HG03558 (cell line): ENCODE results near the gene GSAP.
A peak's percentile ranks its signal among the peaks of the same experiment; 100 is the strongest.
"Not testable (repeated sequence)": the region's sequence is repeated elsewhere in the genome, so short reads cannot be mapped to it uniquely, and the experiment has no call there.

Source experiments
- ATAC-seq: cut with Tn5 transposase; IDR thresholded peaks from one replicate; pipeline ENCODE4 v1.9.1; 2021; ENCODE audit warnings: moderate number of reproducible peaks; ENCODE audit not compliant: unreplicated experiment; ENCODE audit errors: extremely low read depth

GSAP gene

DNA sequence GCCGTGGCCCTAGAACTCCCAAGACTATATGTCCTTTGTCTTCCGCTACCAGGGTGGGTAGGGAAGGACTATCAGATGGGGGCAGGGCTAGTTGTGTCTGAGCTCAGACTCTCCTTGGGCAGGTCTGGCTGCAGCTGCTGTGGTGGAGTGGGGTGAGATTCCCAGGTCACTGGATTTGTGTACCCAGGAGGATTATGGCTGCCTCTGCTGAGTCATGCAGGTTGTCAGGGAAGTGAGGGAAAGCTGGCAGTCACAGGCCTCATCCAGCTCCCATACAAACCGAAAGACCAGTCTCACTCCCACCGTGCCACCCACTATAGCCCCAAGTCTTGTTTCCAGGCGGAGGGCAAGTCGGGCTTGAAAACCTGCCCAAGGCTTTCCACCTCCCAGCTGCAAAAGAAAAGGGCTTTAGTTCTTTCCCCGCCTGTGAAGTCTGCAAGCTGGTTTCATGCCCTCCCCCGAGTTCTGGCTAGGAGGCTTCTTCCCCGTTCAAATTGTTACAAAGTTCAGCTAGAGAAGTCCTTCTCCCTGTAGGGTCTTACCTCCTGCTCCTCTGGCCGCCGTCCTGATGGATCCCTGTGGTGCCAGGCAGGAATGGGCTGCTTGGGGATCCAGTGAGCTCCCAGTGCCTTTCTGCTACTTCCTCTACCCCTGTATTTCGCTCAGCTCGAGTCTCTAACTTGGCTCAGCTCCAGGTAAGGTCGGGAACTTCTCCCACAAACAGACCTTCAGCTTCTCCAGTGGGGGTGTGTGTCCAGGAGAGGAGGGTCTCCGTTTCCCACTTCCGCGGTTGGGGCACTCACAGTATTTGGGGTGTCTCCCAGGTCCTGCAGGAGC, 109.7 kb downstream of the GSAP start:
- no peak for ATAC-seq

DNA sequence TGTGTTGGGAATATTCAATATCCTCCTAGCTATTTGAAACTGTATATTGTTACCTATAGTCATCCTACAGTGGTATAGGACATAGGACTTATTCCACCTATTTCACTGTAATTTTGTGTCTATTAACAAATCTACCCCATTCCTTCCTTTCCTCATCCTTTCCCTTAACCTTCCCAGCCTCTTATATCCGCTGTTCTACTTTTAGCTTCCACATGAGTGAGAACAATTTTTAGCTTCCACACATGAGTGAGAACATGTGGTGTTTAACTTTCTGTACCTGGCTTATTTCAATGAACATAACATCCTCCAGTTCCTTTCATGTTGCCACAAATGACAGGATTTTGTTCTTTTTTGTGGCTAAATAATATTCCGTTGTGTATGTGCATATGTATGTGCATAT, 120.6 kb downstream of the GSAP start:
- ATAC-seq = no peak

DNA sequence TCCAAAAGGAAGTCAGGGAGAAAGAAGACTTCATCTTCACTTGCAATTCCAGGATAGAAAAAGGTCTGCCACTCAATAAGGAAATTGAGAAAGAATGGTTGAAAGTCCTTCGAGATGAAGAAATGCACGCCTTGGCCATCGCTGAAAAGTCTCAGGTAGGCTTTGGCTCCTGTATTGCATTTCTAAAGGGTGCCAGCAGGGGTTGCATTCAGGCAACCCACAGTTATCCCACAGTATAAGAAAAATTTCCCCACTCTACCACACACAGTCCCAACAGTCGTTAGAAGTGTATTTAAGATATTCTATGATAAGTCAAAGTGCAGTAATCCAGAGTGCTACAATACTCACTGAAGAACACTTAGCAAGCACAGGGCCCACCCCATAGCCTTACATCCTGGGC, 123.1 kb downstream of the GSAP start:
- ATAC-seq = no peak

DNA sequence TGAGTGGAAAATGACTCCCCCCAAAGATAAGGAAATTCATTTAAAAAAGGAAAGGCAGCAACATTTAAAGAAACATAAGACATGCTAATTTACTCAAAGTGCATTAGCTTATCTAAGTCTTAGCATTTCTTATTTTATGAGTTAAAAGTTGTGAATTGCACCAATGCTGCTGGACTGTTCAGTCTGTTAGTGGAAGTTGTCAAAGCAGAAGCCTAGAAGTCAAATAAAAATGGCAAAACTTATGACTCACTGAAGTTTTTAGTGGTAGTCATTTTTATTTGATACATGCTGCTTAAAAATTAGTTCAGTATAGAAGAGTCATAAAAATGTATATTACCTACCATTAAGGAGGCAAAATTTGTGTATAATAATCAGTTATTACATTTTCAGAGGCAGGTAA, 125.7 kb downstream of the GSAP start:
- no peak for ATAC-seq

DNA sequence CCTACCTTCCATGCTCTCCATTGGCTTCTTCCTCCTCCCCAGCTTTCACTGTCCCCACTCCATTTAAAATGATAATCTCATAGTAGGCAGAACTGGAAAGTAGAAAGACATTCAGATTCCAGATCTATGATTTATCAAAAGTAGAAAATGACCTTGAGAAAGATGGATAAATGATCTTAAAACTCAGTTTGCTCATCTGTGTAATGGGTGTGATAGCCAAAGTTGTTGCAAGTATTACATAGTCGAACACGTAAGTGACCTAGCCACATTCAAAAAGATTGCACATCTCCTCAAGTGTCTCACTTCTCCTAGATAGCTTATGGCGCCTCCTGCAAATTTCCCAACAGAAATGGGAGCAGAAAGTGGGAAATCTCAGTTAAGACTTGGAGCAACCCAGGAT, 126.8 kb downstream of the GSAP start:
- ATAC-seq = no peak

DNA sequence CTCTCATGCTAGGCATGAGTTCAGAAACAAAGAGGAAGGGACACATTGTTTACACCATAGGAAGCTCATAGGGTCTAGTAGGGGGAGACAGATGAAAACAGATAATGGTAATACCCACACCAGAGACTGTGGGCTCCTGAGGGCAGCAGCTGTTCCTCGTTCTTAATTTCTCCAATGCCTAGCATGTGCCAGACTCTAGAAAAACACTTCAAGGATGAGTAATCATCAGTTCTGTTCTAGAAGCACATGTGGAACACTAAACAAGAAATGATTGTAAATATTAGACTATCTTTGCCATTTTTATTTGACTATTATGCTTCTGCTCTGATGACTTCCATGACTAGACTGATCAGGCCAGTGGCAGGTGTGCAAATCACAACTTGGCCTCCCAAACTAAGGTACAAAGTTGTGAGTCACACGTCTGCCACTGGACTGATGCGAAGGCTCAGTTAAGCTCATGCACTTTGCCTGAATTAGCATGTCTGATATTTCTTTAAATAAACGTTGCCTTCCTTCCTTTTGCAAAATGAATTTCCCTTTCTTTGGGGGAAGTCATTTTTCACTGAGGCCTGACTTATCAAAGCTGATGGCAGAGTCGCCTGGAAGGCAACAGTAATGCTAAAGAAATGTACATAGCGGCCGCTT, 127.4 kb downstream of the GSAP start:
- no peak for ATAC-seq

DNA sequence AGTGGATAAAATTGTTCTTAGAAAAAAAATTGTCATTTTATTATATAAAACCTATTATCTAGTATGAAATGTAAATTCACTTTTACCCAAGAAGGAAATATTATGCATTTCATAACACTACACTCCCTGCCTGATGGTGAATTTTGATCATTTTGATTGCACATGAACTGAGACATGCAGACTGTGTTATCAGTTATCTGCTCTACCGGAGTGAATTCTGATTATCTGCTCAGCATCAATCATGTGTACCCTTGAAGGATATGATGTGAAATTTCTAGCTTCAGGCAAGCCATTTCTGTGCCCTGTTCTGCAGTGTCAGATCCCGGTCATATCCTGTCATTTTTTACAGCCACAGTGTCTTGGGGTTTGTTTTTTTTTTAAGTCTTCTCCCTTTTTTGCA, 131.5 kb downstream of the GSAP start:
- ATAC-seq = no peak

DNA sequence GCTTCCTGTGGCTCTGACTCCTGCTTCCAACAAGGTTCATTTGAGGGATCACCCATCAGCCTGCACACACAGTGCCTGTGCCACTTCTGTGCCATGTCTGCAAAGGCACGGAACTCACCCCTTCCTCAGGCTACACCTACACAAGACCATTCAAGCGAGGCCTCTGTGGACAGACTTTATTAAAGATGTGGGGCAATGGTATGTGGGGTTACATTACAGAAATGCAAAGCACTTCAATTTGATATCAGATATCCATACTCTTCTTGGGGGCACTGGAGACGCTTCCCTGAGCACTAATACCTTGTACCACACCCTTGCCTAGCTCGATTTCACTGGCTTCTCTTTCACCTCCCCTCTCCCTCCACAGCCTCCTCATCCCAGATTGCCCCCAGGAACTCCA, 132.1 kb downstream of the GSAP start:
- no peak for ATAC-seq

DNA sequence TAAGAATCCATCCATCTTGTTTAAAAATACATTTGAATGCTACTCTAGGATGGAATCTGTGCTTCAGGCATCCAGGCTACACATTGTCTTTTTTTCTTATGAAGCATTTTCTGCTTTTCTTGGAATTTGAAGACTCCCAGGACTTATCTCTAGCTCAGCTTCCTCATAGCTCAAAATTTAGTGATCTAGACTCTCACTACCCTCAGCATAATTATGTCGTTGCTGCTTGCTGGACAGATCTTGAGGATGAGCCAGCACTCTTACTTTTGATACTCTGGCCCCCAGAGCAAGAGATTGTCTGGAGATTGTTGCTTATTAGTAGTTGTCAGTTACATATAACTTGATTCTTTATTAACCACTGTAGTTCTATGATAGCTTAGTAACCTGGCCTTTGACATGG, 133.3 kb downstream of the GSAP start:
- ATAC-seq = no peak

DNA sequence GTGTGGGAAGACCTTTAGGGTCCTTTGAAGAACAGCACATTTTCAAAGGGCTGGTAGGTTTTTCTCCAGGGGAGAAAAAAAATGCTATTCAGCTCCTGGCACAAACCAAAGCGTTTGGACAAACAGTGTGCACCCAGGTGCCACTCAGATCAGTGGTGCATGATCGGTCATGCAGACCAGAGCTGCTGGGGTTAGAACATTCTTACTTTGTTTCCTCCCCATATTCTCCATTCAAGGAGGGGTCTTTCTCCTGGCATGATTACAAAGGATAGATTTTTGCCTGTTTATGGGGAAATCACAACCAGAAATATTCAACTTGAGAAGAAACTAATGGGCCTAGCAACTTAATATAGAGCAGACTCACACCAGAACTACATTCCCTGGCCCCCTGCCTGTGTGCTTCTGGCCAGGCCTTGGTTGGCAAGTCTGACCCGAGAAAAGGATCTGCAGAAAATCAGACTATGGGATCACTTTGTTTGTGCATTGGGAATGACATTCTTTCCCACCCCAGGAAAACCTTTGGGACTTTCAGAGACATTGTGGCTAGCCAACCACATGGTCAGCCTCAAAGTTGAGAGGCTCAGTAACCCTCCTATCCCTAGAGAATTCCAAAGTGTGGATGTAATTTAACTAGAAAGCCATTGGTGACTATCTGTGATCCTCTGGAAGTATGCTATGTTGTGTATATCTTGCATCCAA, 134.2 kb downstream of the GSAP start:
- ATAC-seq = no peak

DNA sequence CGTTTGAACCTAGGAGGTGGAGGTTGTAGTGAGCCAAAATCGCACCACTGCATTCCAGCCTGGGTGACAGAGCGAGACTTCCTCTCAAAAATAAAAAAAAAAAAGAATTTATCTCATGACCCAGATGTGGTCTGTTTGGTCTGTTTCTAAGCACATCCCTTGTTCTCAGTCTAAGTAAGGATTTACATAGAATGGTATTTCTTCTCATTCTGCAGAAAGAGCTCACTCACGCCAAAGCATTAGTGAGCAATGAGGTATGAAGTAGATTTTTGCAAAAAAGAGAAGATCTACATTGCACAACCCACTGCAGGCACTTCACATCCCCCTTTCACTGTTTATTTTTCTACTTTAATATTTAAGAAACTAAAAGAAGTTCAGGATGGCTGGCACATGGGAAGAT, 140.0 kb downstream of the GSAP start:
- no peak for ATAC-seq

DNA sequence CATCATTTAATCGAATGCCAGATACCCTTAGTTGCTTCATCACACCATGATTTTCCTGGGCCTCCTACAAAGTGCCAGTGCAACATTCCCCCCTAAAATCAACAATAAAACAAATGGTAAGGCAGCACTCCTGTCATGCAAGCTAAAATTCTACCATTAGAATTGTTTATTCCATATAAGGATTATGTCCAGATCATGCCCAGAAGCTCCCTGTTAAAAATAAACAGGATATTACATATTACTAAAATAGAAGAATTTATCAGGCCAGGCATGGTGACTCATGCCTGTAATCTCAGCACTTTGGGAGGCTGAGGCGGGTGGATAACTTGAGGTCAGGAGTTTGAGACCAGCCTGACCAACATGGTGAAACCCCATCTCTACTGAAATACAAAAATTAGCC, 140.5 kb downstream of the GSAP start:
- ATAC-seq = not testable (repeated sequence)

DNA sequence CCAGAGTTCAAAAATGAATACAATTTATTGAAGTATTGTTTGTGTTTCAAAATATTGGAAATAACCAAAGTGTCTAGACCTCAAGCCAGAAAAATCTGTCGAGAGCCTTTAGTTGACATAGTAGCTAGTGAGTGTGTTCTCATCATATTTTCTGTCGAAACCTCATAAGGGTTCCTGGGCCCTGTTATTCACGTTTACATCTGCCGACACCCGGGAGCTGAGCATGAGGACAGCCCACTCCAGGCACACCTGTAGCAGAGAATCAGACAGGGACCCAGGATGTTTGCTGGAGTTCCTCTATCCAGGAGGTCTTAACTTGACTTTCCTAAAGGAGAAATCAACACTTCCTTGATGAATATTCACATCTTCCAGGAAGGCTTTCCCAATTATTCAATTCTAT, 144.4 kb downstream of the GSAP start:
- no peak for ATAC-seq

DNA sequence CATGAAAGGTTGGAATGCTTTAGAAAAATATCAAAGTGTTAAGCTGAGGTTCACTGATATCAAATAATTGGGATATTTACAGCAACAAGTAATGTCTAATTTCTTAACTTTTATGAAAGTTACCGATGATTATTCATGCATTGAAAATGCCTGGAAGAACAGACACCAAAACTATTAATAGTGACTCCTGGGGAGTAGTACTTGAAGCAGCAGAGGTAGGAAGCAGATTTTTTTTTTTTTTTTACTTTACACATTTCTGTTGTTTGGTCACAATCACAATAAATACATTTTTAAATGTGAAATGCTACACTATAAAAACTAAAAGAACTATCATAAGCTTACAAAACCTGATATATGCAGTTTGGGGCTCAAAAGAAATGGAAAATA, 146.1 kb downstream of the GSAP start:
- no peak for ATAC-seq

DNA sequence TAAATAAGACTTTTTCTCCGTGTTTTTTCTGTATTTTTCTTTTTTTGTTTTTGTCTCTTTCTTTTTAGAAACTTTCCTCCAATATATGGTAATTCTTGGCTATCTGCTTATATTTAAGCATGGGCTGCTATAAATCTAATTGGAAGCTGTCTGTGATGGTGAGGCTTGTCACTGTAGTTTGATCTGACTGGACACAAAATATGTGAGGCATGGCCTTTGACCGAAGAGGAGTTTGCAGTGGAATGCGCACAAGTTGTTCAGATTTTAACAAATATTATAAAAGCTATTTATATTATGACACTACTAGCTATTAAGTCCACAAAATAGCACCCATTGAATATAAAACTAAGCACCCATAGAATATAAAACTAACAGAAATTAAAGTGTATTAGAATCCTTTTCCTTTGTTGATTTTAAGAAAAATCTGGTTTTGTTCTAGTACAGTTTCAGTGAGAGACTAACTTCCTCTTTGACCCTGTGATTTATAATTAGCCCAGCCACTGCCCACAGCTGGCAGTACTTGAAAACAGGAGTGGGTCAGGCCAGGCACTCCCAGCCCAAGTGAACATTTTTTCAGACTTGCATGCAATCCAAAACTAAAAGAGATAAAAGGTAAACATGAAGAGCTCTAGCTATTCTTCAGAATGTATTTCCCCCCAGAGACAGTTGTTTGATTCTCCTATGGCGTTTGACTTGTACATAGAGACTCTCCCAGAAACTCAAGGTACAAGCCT, 146.6 kb downstream of the GSAP start:
- peak; percentile 44 for ATAC-seq

DNA sequence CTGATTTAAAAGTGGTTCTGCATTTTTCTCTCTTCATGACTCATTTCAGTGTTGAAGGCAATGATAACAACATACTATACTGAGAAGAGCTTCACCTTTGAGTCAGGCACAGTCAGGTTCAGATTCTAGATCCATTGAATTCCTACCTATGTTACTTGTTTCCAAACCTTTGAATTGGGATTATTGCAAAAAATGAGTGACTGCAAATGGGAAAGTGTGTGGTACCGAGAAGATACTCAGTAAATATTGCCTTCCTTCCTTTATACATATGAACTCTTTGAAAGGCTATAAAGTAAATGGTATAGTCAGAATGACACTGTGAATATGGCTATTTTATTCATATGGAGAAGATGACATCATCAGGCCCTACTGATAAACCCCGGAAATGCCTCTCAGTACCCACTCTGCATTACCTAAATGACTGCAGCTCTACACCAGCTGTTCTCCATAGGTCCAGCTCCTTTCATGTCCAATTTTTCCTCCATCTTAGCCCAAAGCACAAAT, 149.8 kb downstream of the GSAP start:
- ATAC-seq = peak; percentile 78

DNA sequence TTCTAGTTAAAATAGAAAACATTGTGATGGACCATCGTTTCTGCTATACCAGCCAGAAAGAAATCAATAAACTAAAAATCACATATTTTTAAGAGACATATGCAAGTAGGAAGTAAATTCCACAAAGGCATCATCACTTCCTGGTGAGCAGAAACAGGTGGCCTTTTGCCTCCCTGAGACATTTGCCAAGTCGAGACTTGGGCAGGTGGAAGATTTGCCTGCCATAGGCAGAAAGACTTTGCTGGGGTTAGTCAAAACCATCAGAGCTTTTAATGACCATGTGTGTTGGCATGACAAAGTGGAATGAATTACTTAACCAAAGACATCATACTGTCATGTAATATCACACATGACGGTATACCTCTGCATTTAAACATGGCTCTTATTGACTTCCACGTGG, 150.5 kb downstream of the GSAP start:
- ATAC-seq = no peak

DNA sequence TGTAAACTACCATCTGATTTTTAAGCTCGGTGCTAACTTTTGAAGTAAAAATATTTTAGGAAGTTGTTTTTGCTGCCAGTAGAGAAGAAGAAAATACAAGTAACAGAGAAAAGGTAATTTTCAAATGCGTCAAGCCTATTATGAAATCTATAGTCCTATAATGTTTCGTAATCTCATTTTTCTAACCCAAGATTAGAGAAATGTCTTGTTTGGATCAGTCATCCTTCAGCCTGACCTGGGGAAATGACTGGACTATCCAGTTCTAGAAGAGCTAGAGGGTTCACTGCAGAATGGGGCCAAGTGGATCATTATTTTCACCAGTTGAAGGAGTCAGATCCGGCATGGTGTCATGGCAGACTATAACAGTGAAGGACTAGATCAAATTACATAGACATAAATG, 153.8 kb downstream of the GSAP start:
- ATAC-seq = no peak
